ENCODE results near the gene CRTC1.
"Not testable (repeated sequence)": the region's sequence is repeated elsewhere in the genome, so short reads cannot be mapped to it uniquely, and the experiment has no call there.

The CRTC1 gene

GRCh38 chr19:18815673-18816072 lies 132.2 kb downstream of the CRTC1 start:
- ATAC-seq, result no peak
- TF ChIP-seq ZFP3 (CRISPR knock-in tag; IDR thresholded peaks at IDR 0.05), result no peak
- no peak for TF ChIP-seq TSHZ2 (CRISPR knock-in tag; IDR thresholded peaks at IDR 0.05)
- no peak for TF ChIP-seq CSDC2 (CRISPR knock-in tag; IDR thresholded peaks at IDR 0.05)
- TF ChIP-seq CREB5 (CRISPR knock-in tag; IDR thresholded peaks at IDR 0.05; ENCODE audit: low read depth), result no peak
- no peak for TF ChIP-seq ZNF70 (CRISPR knock-in tag; IDR thresholded peaks at IDR 0.05)
- TF ChIP-seq ARNTL (CRISPR knock-in tag; IDR thresholded peaks at IDR 0.05; ENCODE audit: borderline replicate concordance, low read depth), result no peak
- no peak for TF ChIP-seq ZNF565 (CRISPR knock-in tag; conservative IDR thresholded peaks at IDR 0.05; ENCODE audit: low read depth)
- no peak for TF ChIP-seq CSRNP3 (CRISPR knock-in tag; IDR thresholded peaks at IDR 0.05)
- TF ChIP-seq SNAI2 (CRISPR knock-in tag; IDR thresholded peaks at IDR 0.05), result no peak
- no peak for TF ChIP-seq ISL1 (CRISPR knock-in tag; IDR thresholded peaks at IDR 0.05)
- no peak for TF ChIP-seq POU6F1 (CRISPR knock-in tag; IDR thresholded peaks at IDR 0.05; ENCODE audit: borderline replicate concordance, low read depth)
- TF ChIP-seq ZFP30 (CRISPR knock-in tag; IDR thresholded peaks at IDR 0.05), result no peak
- TF ChIP-seq PPARA (CRISPR knock-in tag; IDR thresholded peaks at IDR 0.05; ENCODE audit: borderline replicate concordance), result no peak
- no peak for TF ChIP-seq OSR1 (CRISPR knock-in tag; IDR thresholded peaks at IDR 0.05)
- no peak for TF ChIP-seq GLIS3 (CRISPR knock-in tag; IDR thresholded peaks at IDR 0.05)

GRCh38 chr19:18816645-18817044 lies 133.2 kb downstream of the CRTC1 start:
- ATAC-seq, result not testable (repeated sequence)

GRCh38 chr19:18817574-18817973 lies 134.1 kb downstream of the CRTC1 start:
- ATAC-seq, result no peak

More at GRCh38 chr19:18817574-18817973, 134.1 kb downstream of the CRTC1 start:
- TF ChIP-seq OSR1 (CRISPR knock-in tag; IDR thresholded peaks at IDR 0.05), result no peak
- TF ChIP-seq ZNF565 (CRISPR knock-in tag; conservative IDR thresholded peaks at IDR 0.05; ENCODE audit: low read depth), result no peak
- TF ChIP-seq BACH2 (CRISPR knock-in tag; IDR thresholded peaks at IDR 0.05; ENCODE audit: borderline replicate concordance), result no peak
- TF ChIP-seq CSRNP3 (CRISPR knock-in tag; IDR thresholded peaks at IDR 0.05), result no peak
- no peak for TF ChIP-seq CREB5 (CRISPR knock-in tag; IDR thresholded peaks at IDR 0.05; ENCODE audit: low read depth)
- TF ChIP-seq PATZ1 (CRISPR knock-in tag; IDR thresholded peaks at IDR 0.05; ENCODE audit: borderline replicate concordance), result no peak
- no peak for TF ChIP-seq PPARA (CRISPR knock-in tag; IDR thresholded peaks at IDR 0.05; ENCODE audit: borderline replicate concordance)
- TF ChIP-seq TCF4 (CRISPR knock-in tag; IDR thresholded peaks at IDR 0.05; ENCODE audit: borderline replicate concordance), result no peak
- TF ChIP-seq SNAI2 (CRISPR knock-in tag; IDR thresholded peaks at IDR 0.05), result no peak
- no peak for TF ChIP-seq ZFP3 (CRISPR knock-in tag; IDR thresholded peaks at IDR 0.05)
- TF ChIP-seq ZNF70 (CRISPR knock-in tag; IDR thresholded peaks at IDR 0.05), result no peak
- TF ChIP-seq GLIS3 (CRISPR knock-in tag; IDR thresholded peaks at IDR 0.05), result no peak

Measured in SK-N-SH treated with all-trans-retinoic acid at 6 μM for 48 hours (cell line).